HFFc6 (cell line): ENCODE data around the gene NAA40. TPM values are rescaled to one million over a fixed set of nuclear protein-coding genes. Genes with fewer than 3 reads are reported as not detected.

Source experiments
- DNase-seq: peaks from one replicate; pipeline ENCODE4 v3.0.0-alpha.2; 2018
- H3K27ac Mint-ChIP-seq: 2 replicates; pipeline ENCODE4 v1.8.0; 2020; ENCODE audit warnings: mild to moderate bottlenecking, mixed read lengths
- H3K27me3 Mint-ChIP-seq: 2 replicates; pipeline ENCODE4 v1.8.0; 2021; ENCODE audit warnings: mild to moderate bottlenecking, moderate library complexity, mixed read lengths; ENCODE audit not compliant: insufficient read depth
- H3K36me3 Mint-ChIP-seq: 2 replicates; pipeline ENCODE4 v1.8.0; 2021; ENCODE audit warnings: low read depth, mixed read lengths
- H3K4me1 Mint-ChIP-seq: 2 replicates; pipeline ENCODE4 v1.8.0; 2020; ENCODE audit warnings: low read depth, mixed read lengths
- H3K4me3 Mint-ChIP-seq: 2 replicates; pipeline ENCODE4 v1.8.0; 2020; ENCODE audit warnings: mild to moderate bottlenecking, moderate library complexity, mixed read lengths
- H3K9me3 Mint-ChIP-seq: 2 replicates; pipeline ENCODE4 v1.8.0; 2020; ENCODE audit warnings: mild to moderate bottlenecking, mixed read lengths
- CTCF ChIP-seq: fragments of 200-600 bp; sonication (generic); IDR thresholded peaks from 2 replicates; pipeline ENCODE4 v1.5.0; 2021; ENCODE audit warnings: antibody characterized with exemption, mild to moderate bottlenecking
- total RNA-seq, 6 experiments: library from RNA; stranded (reverse); fragmentation: NEBNext Ultra II Directional; extraction: Animal tissue kit (Norgen Biotek cat#: 25700); gene quantifications; 2 replicates in 1 of 6; 3 replicates in 5 of 6; pipeline ENCODE4 v1.2.3, GENCODE V29; 2021

The NAA40 gene
- total RNA-seq, 6 experiments from 2014 or later: 15.7 to 19.3 (median 17.6) TPM

GRCh38 chr11:63979426-63979825 is 40.6 kb downstream of the NAA40 start:
- Mint-ChIP-seq H3K27me3 (peaks cover 2% of the 10 kb centered on the region; the same call in 1 of the 2 replicates), H3K4me3 (no peak overlapping the region), H3K4me1 (peaks cover 40% of the 10 kb centered on the region), H3K27ac (no peak overlapping the region), H3K36me3 (peaks cover 12% of the 10 kb centered on the region), H3K9me3 (no peaks in the 10 kb centered on the region)
- DNase-seq: no peak
- TF ChIP-seq CTCF: no peak

DNA sequence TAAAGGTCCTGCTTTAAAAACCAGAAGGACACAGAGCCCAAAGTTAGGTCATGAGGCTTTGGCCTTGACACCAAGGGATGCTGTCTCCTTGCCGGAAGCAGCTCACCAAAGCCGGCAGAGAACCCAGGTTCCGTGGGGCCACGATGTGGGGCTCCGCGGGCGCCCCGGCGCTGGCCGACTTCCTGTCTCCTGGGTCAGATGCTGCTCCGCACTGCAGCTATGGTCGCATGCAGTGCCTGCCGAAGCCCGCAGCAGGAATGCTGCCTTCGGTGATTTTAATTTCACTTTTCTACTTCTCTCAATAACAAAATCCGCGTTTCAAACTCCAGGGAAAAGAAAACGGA is 47.0 kb downstream of the NAA40 start:
- peaks cover 11% of the 10 kb centered on the region for H3K36me3 Mint-ChIP-seq
- peak overlapping the region; percentile 99 for H3K27ac Mint-ChIP-seq
- no peak for DNase-seq
- no peak for TF ChIP-seq CTCF
- H3K4me1 Mint-ChIP-seq: peaks cover 40% of the 10 kb centered on the region
- H3K4me3 Mint-ChIP-seq: peak overlapping the region; percentile 96
- H3K9me3 Mint-ChIP-seq: no peaks in the 10 kb centered on the region
- peaks cover 5% of the 10 kb centered on the region for H3K27me3 Mint-ChIP-seq

GRCh38 chr11:63986156-63986931 is 47.5 kb downstream of the NAA40 start, which contains the start of gene OTUB1:
Gene OTUB1, plus strand, starts transcription at chr11:63986438. Its CDS starts 19 bp downstream, at chr11:63986457.
- Mint-ChIP-seq H3K9me3 (no peaks in the 10 kb centered on the region), H3K27ac (peak within 1 kb of the TSS; percentile 99), H3K27me3 (peaks cover 2% of the 10 kb centered on the region), H3K36me3 (peaks cover 14% of the 10 kb centered on the region), H3K4me3 (peak within 1 kb of the TSS; percentile 96), H3K4me1 (peaks cover 36% of the 10 kb centered on the region)
- no peak for TF ChIP-seq CTCF
- peak; percentile 90 for DNase-seq

- peaks cover 29% of the 10 kb centered on the region for H3K4me1 Mint-ChIP-seq
- H3K27me3 Mint-ChIP-seq: peaks cover 4% of the 10 kb centered on the region
- H3K36me3 Mint-ChIP-seq: peaks cover 18% of the 10 kb centered on the region
- H3K9me3 Mint-ChIP-seq: no peaks in the 10 kb centered on the region
- H3K27ac Mint-ChIP-seq: no peak overlapping the region; the same call in 1 of the 2 replicates
- no peak for TF ChIP-seq CTCF
- no peak for DNase-seq
- H3K4me3 Mint-ChIP-seq: peak overlapping the region; percentile 86
These were observed 48.2 kb downstream of the NAA40 start for GRCh38 chr11:63986932-63987513.

- Mint-ChIP-seq H3K4me3 (no peak overlapping the region), H3K27me3 (peaks cover 4% of the 10 kb centered on the region), H3K27ac (no peak overlapping the region), H3K36me3 (peaks cover 18% of the 10 kb centered on the region), H3K9me3 (no peaks in the 10 kb centered on the region), H3K4me1 (peaks cover 8% of the 10 kb centered on the region)
- no peak for TF ChIP-seq CTCF
- no peak for DNase-seq
These were observed 52.8 kb downstream of the NAA40 start for GRCh38 chr11:63991558-63991957.
